Activated naive CD8-positive, alpha-beta T cell treated with anti-CD3 and anti-CD28 coated beads, Interleukin-2, amount 10 ng/mL, durations not matched to agents 7 days and 5 days (primary cell): ENCODE results near the gene SLIT3. TPM values are rescaled to one million over a fixed set of nuclear protein-coding genes. Genes with fewer than 3 reads are reported as not detected.
"Not testable (repeated sequence)": the region's sequence is repeated elsewhere in the genome, so short reads cannot be mapped to it uniquely, and the experiment has no call there.

Experiments used
- ATAC-seq: fragments of 150-1000 bp; cut with Tn5 transposase; one replicate; pipeline ENCODE4 v1.10.0; 2021; ENCODE audit warnings: low read depth, moderate library complexity
- POLR2A ChIA-PET: fragments of 350-600 bp; sonication (Branson Sonifier 250); formaldehyde crosslinking; loops from one replicate; lab custom pipeline; 2021; ENCODE audit warnings: antibody characterized with exemption; lab: Charles Lee
- DNase-seq: peaks from one replicate; pipeline ENCODE4 v3.0.0; 2021
- H3K27ac Mint-ChIP-seq: one replicate; pipeline ENCODE4 v1.8.0; 2022; ENCODE audit warnings: mild to moderate bottlenecking, mixed read lengths
- H3K27me3 Mint-ChIP-seq: one replicate; pipeline ENCODE4 v1.8.0; 2022; ENCODE audit warnings: mild to moderate bottlenecking, moderate library complexity, mixed read lengths
- H3K36me3 Mint-ChIP-seq: one replicate; pipeline ENCODE4 v1.8.0; 2021; ENCODE audit warnings: mild to moderate bottlenecking, mixed read lengths
- H3K4me1 Mint-ChIP-seq: one replicate; pipeline ENCODE4 v1.8.0; 2021; ENCODE audit warnings: mixed read lengths
- H3K4me3 Mint-ChIP-seq: one replicate; pipeline ENCODE4 v1.8.0; 2022; ENCODE audit warnings: mild to moderate bottlenecking, moderate library complexity, mixed read lengths
- H3K9me3 Mint-ChIP-seq: one replicate; pipeline ENCODE4 v1.8.0; 2021; ENCODE audit warnings: mixed read lengths
- total RNA-seq, 2 experiments: library from RNA; stranded (reverse); gene quantifications; one replicate each; pipeline ENCODE4 v1.2.3, GENCODE V29; 2021

Gene SLIT3
- total RNA-seq, 2 experiments from 2014 or later = not detected

GRCh38 chr5:169119288-169120048, 181.5 kb downstream of the SLIT3 start:
- Mint-ChIP-seq H3K4me1 (no peaks in the 10 kb centered on the region), H3K36me3 (no peaks in the 10 kb centered on the region)

GRCh38 chr5:169116961-169117461, 183.9 kb downstream of the SLIT3 start:
- Mint-ChIP-seq H3K27ac (no peak overlapping the region), H3K36me3 (no peaks in the 10 kb centered on the region), H3K4me3 (no peak overlapping the region), H3K27me3 (peaks cover 3% of the 10 kb centered on the region), H3K9me3 (no peaks in the 10 kb centered on the region), H3K4me1 (no peaks in the 10 kb centered on the region)
- DNase-seq (no peak), ATAC-seq (no peak)
- POLR2A ChIA-PET = no interaction called here

More at GRCh38 chr5:169119288-169120048, 181.5 kb downstream of the SLIT3 start:
- ATAC-seq (no peak), DNase-seq (no peak)
- no peak overlapping the region for H3K4me3 Mint-ChIP-seq
- no peak overlapping the region for H3K27ac Mint-ChIP-seq
- POLR2A ChIA-PET = no interaction called here
- peaks cover 3% of the 10 kb centered on the region for H3K27me3 Mint-ChIP-seq
- H3K9me3 Mint-ChIP-seq = no peaks in the 10 kb centered on the region

DNA sequence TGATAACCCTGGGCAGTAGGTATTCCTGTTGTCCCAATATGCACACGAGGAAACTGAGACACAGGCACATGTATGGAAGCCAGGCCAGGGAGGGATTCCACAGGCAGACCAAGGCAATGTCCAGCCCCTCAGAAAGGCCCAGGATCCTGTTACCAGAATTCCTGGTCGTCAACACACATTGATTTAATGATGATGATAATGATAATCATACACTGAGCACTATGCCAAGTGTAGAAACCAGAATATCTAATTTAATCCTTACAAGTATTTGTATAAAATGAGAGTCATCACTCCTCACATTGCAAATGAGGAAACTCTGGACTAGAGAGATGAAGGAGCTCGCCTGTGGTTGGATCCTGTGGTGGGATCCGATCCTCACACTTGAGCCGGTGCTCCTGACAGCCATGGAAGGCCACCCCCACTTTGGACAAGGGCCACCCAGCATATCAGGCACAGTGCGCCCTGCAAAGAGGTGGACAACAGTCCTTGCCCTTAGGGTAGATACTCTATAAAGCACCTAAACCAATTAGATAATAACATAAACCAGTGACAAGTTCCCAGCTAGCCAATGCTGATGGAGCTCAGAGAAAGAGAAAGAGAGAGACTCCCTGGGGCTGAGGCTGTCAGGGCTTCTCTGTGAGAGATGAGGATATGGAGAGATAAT, 185.3 kb downstream of the SLIT3 start:
- H3K4me1 Mint-ChIP-seq = no peaks in the 10 kb centered on the region
- POLR2A ChIA-PET = no interaction called here
- no peaks in the 10 kb centered on the region for H3K36me3 Mint-ChIP-seq
- DNase-seq = no peak
- no peak overlapping the region for H3K4me3 Mint-ChIP-seq
- H3K9me3 Mint-ChIP-seq = no peaks in the 10 kb centered on the region
- no peak for ATAC-seq
- H3K27me3 Mint-ChIP-seq = peaks cover 3% of the 10 kb centered on the region
- no peak overlapping the region for H3K27ac Mint-ChIP-seq

GRCh38 chr5:169114466-169115065, 186.4 kb downstream of the SLIT3 start:
- no peak for ATAC-seq
- POLR2A ChIA-PET = no interaction called here
- H3K4me1 Mint-ChIP-seq = no peaks in the 10 kb centered on the region

DNA sequence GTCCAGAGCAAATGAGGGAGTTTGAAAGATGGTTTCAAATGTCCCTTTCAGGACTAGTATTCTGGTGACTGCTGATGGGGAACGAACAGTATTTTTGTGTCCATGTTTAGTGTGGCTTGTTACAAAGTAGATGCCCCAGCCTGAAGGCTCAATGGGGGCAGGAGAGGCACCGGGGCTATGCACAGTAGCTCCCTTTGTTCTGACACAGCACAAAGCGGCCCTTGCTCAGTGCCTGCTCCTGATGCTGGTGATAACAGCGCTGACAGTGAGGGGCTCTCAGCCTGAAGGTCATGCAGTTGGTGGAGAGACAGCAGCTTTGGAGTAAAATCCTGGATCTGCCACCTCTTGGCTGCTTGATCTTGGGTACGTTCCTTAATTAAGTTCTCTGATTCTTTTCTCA, 188.9 kb downstream of the SLIT3 start:
- H3K36me3 Mint-ChIP-seq = no peaks in the 10 kb centered on the region
- POLR2A ChIA-PET = no interaction called here
- no peak for DNase-seq
- no peak overlapping the region for H3K27ac Mint-ChIP-seq
- ATAC-seq = no peak
- H3K27me3 Mint-ChIP-seq = no peaks in the 10 kb centered on the region
- no peaks in the 10 kb centered on the region for H3K9me3 Mint-ChIP-seq
- H3K4me3 Mint-ChIP-seq = no peak overlapping the region
- no peaks in the 10 kb centered on the region for H3K4me1 Mint-ChIP-seq

More at GRCh38 chr5:169114466-169115065, 186.4 kb downstream of the SLIT3 start:
- Mint-ChIP-seq H3K9me3 (no peaks in the 10 kb centered on the region), H3K4me3 (no peak overlapping the region), H3K36me3 (no peaks in the 10 kb centered on the region), H3K27me3 (peaks cover 3% of the 10 kb centered on the region), H3K27ac (no peak overlapping the region)
- DNase-seq = no peak

DNA sequence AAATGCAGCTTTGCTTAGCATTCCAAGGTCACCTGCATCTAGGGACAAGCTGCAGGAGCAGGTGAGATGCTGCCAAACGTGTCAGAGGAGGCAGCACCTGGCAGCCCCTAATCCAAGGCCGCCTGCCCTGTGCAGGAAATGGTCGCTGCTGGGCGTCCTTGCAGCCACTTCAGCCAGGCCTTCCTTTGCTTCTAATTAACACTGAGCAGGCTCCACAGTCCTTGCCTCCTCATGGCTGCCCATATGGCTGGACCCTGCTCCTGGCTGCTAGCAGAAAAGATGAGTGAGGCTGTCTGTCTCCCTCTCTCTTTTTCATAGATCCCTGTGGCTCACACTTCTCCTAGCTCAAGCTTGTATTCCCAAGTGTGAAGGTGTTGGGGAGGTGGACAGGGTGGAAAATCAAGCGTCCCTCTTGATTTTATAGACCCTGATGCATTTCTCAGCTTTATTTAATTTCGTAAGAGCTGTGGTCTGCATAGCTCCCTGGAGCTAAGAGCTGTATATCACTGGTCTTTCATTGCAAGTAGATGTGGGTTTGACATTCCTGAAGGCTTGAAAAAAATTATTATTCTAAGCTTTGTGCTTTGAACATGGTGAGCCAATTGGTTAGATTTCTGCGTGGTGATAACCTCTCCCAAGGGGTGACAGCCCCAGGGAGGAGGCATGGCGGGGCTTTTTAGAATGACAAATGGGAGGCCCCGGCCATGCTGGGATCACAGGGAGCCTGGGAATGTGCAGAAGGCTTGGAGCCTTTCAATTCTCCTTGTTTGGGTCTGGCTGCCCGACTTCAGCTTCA, 193.8 kb downstream of the SLIT3 start:
- no peak overlapping the region for H3K4me3 Mint-ChIP-seq
- H3K9me3 Mint-ChIP-seq = no peaks in the 10 kb centered on the region
- POLR2A ChIA-PET = no interaction called here
- no peaks in the 10 kb centered on the region for H3K4me1 Mint-ChIP-seq
- no peaks in the 10 kb centered on the region for H3K27me3 Mint-ChIP-seq
- ATAC-seq (no peak), DNase-seq (no peak)
- H3K27ac Mint-ChIP-seq = no peak overlapping the region
- H3K36me3 Mint-ChIP-seq = no peaks in the 10 kb centered on the region

DNA sequence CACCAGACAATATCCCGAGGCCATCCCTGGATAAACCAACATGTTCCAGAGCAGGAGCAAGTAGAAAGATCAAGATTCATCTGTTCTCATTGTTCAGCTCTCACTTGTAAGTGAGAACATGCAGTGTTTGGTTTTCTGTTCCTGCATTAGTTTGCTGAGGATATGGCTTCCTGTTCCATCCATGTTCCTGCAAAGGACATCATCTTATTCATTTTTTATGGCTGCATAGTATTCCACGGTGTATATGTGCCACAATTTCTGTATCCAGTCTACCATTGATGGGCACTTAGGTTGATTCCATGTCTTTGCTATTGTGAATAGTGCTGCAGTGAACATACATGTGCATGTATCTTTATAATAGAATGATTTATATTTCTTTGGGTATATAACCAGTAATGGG, 195.4 kb downstream of the SLIT3 start:
- POLR2A ChIA-PET, H3K9me3 Mint-ChIP-seq, H3K4me3 Mint-ChIP-seq, H3K36me3 Mint-ChIP-seq, ATAC-seq, H3K27me3 Mint-ChIP-seq, H3K4me1 Mint-ChIP-seq, H3K27ac Mint-ChIP-seq, DNase-seq: not testable (repeated sequence)

GRCh38 chr5:169104937-169105494, 195.9 kb downstream of the SLIT3 start:
- DNase-seq (no peak), ATAC-seq (no peak)
- Mint-ChIP-seq H3K4me1 (no peaks in the 10 kb centered on the region), H3K36me3 (no peaks in the 10 kb centered on the region), H3K9me3 (no peaks in the 10 kb centered on the region), H3K27ac (no peak overlapping the region), H3K27me3 (no peaks in the 10 kb centered on the region), H3K4me3 (no peak overlapping the region)
- POLR2A ChIA-PET = no interaction called here

DNA sequence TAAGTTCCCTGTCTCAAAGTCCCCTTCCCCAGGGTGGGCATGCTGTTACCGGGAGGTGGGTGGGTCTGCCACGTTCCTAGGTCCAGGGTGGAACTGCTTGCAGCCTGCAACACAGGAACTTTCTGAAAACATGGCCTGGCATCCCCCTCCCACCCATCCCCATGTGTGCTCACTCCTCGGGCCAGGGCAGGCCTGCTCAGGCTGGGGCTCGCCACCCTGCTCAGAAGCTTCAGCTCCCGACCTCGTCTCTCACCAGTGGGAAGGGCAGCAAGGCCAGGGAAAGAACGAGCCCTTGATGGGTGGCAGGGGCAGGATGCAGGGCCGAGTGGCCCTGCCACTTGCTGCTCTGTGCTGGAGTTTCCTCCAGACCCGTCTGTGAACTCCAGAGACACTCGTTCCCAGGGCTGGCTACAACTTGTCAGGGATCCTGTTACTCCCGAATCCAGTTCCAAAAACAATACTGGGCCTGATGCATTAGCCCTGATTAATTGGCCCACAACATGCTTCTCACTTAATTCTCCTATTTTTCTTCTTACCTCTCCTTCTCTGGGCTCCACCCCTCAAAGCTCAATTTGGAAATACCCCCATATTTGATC, 197.3 kb downstream of the SLIT3 start:
- Mint-ChIP-seq H3K27ac (no peak overlapping the region), H3K9me3 (no peaks in the 10 kb centered on the region)
- POLR2A ChIA-PET = no interaction called here

GRCh38 chr5:169101966-169102365, 199.0 kb downstream of the SLIT3 start:
- POLR2A ChIA-PET = no interaction called here
- DNase-seq = no peak
- H3K27ac Mint-ChIP-seq = no peak overlapping the region
- no peak for ATAC-seq
- no peaks in the 10 kb centered on the region for H3K4me1 Mint-ChIP-seq
- no peaks in the 10 kb centered on the region for H3K36me3 Mint-ChIP-seq
- H3K9me3 Mint-ChIP-seq = no peaks in the 10 kb centered on the region
- H3K4me3 Mint-ChIP-seq = no peak overlapping the region
- no peaks in the 10 kb centered on the region for H3K27me3 Mint-ChIP-seq

More for the DNA sequence above, 197.3 kb downstream of the SLIT3 start:
- H3K27me3 Mint-ChIP-seq = no peaks in the 10 kb centered on the region
- DNase-seq = no peak
- no peaks in the 10 kb centered on the region for H3K4me1 Mint-ChIP-seq
- no peak overlapping the region for H3K4me3 Mint-ChIP-seq
- H3K36me3 Mint-ChIP-seq = no peaks in the 10 kb centered on the region
- no peak for ATAC-seq

DNA sequence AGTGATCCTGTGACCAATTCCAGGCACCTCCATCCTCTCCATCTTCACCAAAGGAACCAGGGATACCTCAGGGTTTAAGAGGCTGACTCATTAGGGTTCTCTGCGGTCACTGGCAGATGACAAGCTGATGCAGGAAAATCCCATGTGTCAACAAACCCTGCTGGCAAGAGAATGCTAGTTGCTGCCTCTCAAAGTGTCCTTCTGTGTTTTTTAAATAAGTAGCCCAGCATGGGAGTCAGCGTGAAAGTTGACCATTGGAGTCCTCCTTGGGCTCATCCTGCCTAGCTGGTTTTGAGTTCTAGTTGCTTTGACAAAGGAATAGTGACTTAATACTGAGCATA, 200.2 kb downstream of the SLIT3 start:
- DNase-seq (no peak), ATAC-seq (no peak)
- no peaks in the 10 kb centered on the region for H3K27me3 Mint-ChIP-seq
- H3K36me3 Mint-ChIP-seq = no peaks in the 10 kb centered on the region
- H3K4me3 Mint-ChIP-seq = no peak overlapping the region
- no peak overlapping the region for H3K27ac Mint-ChIP-seq
- no peaks in the 10 kb centered on the region for H3K4me1 Mint-ChIP-seq
- H3K9me3 Mint-ChIP-seq = no peaks in the 10 kb centered on the region
- POLR2A ChIA-PET = no interaction called here

- H3K27ac Mint-ChIP-seq = no peak overlapping the region
- POLR2A ChIA-PET = no interaction called here
- H3K4me1 Mint-ChIP-seq = no peaks in the 10 kb centered on the region
- no peaks in the 10 kb centered on the region for H3K27me3 Mint-ChIP-seq
- ATAC-seq (no peak), DNase-seq (no peak)
- H3K9me3 Mint-ChIP-seq = no peaks in the 10 kb centered on the region
- no peaks in the 10 kb centered on the region for H3K36me3 Mint-ChIP-seq
- H3K4me3 Mint-ChIP-seq = no peak overlapping the region
Measured at GRCh38 chr5:169099801-169100734, 200.9 kb downstream of the SLIT3 start.
